GM23248 (cell line): ENCODE measurements around the gene OTOGL. TPM values are rescaled to one million over a fixed set of nuclear protein-coding genes. Genes with fewer than 3 reads are reported as not detected.

ENCODE experiments used
- DNase-seq: peaks from one replicate; pipeline ENCODE4 v3.0.0-alpha.2; 2015
- H2AFZ ChIP-seq: fragments of 200-600 bp; sonication (generic); 2 replicates; pipeline ENCODE4 v1.6.1; 2016; ENCODE audit warnings: antibody characterized with exemption
- H3F3A ChIP-seq: fragments of 200-600 bp; sonication (generic); 2 replicates; pipeline ENCODE4 v1.6.1; 2016; ENCODE audit warnings: mild to moderate bottlenecking, antibody characterized with exemption, mixed run types; ENCODE audit not compliant: insufficient read depth
- H3K27ac ChIP-seq: fragments of 200-600 bp; sonication (generic); 2 replicates; pipeline ENCODE4 v1.5.1; 2016; ENCODE audit warnings: mild to moderate bottlenecking
- H3K27me3 ChIP-seq: fragments of 200-600 bp; sonication (generic); replicated peaks from 2 replicates; pipeline ENCODE4 v1.6.1; 2016; ENCODE audit warnings: mild to moderate bottlenecking; ENCODE audit not compliant: insufficient read depth
- H3K36me3 ChIP-seq: fragments of 200-600 bp; sonication (generic); 2 replicates; pipeline ENCODE4 v1.6.1; 2016; ENCODE audit warnings: low read depth, mild to moderate bottlenecking
- H3K4me1 ChIP-seq: fragments of 200-600 bp; sonication (generic); 2 replicates; pipeline ENCODE4 v1.6.1; 2016; ENCODE audit warnings: mild to moderate bottlenecking; ENCODE audit not compliant: insufficient read depth
- H3K4me2 ChIP-seq: fragments of 200-600 bp; sonication (generic); one replicate; pipeline ENCODE4 v1.6.1; 2016; ENCODE audit warnings: mild to moderate bottlenecking; ENCODE audit not compliant: unreplicated experiment
- H3K4me3 ChIP-seq: fragments of 200-600 bp; sonication (generic); 2 replicates; pipeline ENCODE4 v1.5.1; 2016; ENCODE audit warnings: mild to moderate bottlenecking
- H3K79me2 ChIP-seq: fragments of 200-600 bp; sonication (generic); 2 replicates; pipeline ENCODE4 v1.6.1; 2016; ENCODE audit warnings: mild to moderate bottlenecking; ENCODE audit not compliant: insufficient read depth
- H3K9ac ChIP-seq: fragments of 200-600 bp; sonication (generic); 2 replicates; pipeline ENCODE4 v1.6.1; 2016; ENCODE audit warnings: mild to moderate bottlenecking
- H3K9me2 ChIP-seq: fragments of 200-600 bp; sonication (generic); 2 replicates; pipeline ENCODE4 v1.6.1; 2016; ENCODE audit warnings: mixed run types, mild to moderate bottlenecking, moderate library complexity; ENCODE audit not compliant: insufficient read depth
- H3K9me3 ChIP-seq: fragments of 200-600 bp; sonication (generic); one replicate; pipeline ENCODE4 v1.6.1; 2017; ENCODE audit warnings: low read depth
- H4K20me1 ChIP-seq: fragments of 200-600 bp; sonication (generic); 2 replicates; pipeline ENCODE4 v1.6.0; 2016; ENCODE audit not compliant: insufficient read depth
- EZH2 ChIP-seq: fragments of 200-600 bp; sonication (generic); IDR thresholded peaks from 2 replicates; pipeline ENCODE4 v1.6.1; 2018; ENCODE audit warnings: antibody characterized with exemption, mild to moderate bottlenecking; ENCODE audit not compliant: insufficient read depth, poor library complexity, severe bottlenecking
- EZH2phosphoT487 ChIP-seq: fragments of 200-600 bp; sonication (generic); IDR thresholded peaks from 2 replicates; pipeline ENCODE4 v1.6.1; 2018; ENCODE audit warnings: antibody characterized with exemption, moderate library complexity, mild to moderate bottlenecking, low read depth; ENCODE audit not compliant: insufficient read depth
- WGBS, 2 experiments: methylation state at CpG; one replicate each; pipeline ENCODE4 v1.1.6; 2015 to 2017; ENCODE audit warnings: low lambda C conversion rate in 2 of 2, low coverage in 1 of 2; ENCODE audit errors: missing lambda C conversion rate in 2 of 2; 5-methylcytosine and 5-hydroxymethylcytosine counted together
- in situ Hi-C: fragments of 300-500 bp; cut with MboI; formaldehyde crosslinking; loops from 2 replicates; pipeline ENCODE4 v1.15.0; 2020
- polyA plus RNA-seq: library from polyadenylated mRNA; unstranded; fragments of >200 nt; fragmentation: Nextera tagmentation; extraction: Ambion mirVana; gene quantifications from 2 replicates; pipeline ENCODE4 v1.2.1, GENCODE V29; 2016
- total RNA-seq: library from RNA; depleted of rRNA; stranded (reverse); fragments of >200 nt; shearing (Covaris generic); gene quantifications from 2 replicates; pipeline ENCODE4 v1.2.3, GENCODE V29; 2014

Gene OTOGL
- total and polyA plus RNA-seq, 2 experiments from 2014 or later, result under 0.01 to 0.09 TPM

- H3K36me3 ChIP-seq, result no peaks in the 10 kb centered on the region
- in situ Hi-C loops, result no loop called here
- H3K27ac ChIP-seq, result no peak overlapping the region
- 0 out of 2 replicates have a peak, but pooled peaks cover 3% of the 10 kb centered on the region for H3K4me1 ChIP-seq
- no peak for TF ChIP-seq EZH2phosphoT487
- no peak for TF ChIP-seq EZH2
- no peak for DNase-seq
- H4K20me1 ChIP-seq, result no peaks in the 10 kb centered on the region
- H2AFZ ChIP-seq, result no peak overlapping the region
- no peak overlapping the region for H3K4me3 ChIP-seq
- H3K9me2 ChIP-seq, result no peaks in the 10 kb centered on the region
- no peak overlapping the region for H3K9ac ChIP-seq
- no peaks in the 10 kb centered on the region for H3K9me3 ChIP-seq
- no peak overlapping the region for H3K4me2 ChIP-seq
- no peaks in the 10 kb centered on the region for H3K27me3 ChIP-seq
- no peaks in the 10 kb centered on the region for H3K79me2 ChIP-seq
- H3F3A ChIP-seq, result no peaks in the 10 kb centered on the region
Measured at GRCh38 chr12:80116735-80117134, 17.4 kb downstream of the OTOGL start.

- Histone ChIP-seq H3K79me2 (no peaks in the 10 kb centered on the region), H3K36me3 (no peaks in the 10 kb centered on the region), H3K9me2 (no peaks in the 10 kb centered on the region), H3K4me3 (no peak overlapping the region), H3K9ac (no peak overlapping the region), H3K9me3 (no peaks in the 10 kb centered on the region), H4K20me1 (no peaks in the 10 kb centered on the region), H2AFZ (peak overlapping the region; percentile 49; the same call in 1 of the 2 replicates), H3K27ac (no peak overlapping the region), H3K4me1 (0 out of 2 replicates have a peak, but pooled peaks cover 10% of the 10 kb centered on the region), H3K4me2 (no peak overlapping the region), H3K27me3 (no peaks in the 10 kb centered on the region), H3F3A (no peaks in the 10 kb centered on the region)
- in situ Hi-C loops, result no loop called here
- TF ChIP-seq EZH2phosphoT487, result no peak
- TF ChIP-seq EZH2, result no peak
- no peak for DNase-seq
- 15 to 18% methylated on average over 2 of the region's 2 CpGs for WGBS, 2 experiments
Measured at GRCh38 chr12:80118565-80119324, 19.4 kb downstream of the OTOGL start.

GRCh38 chr12:80120994-80121393 lies 21.7 kb downstream of the OTOGL start:
- TF ChIP-seq EZH2 (no peak), EZH2phosphoT487 (no peak)
- in situ Hi-C loops, result no loop called here
- Histone ChIP-seq H3K4me2 (no peak overlapping the region), H3K27me3 (no peaks in the 10 kb centered on the region), H2AFZ (no peak overlapping the region), H3K9ac (no peak overlapping the region), H3K36me3 (no peaks in the 10 kb centered on the region), H3K9me2 (no peaks in the 10 kb centered on the region), H3K9me3 (no peaks in the 10 kb centered on the region), H3K4me1 (0 out of 2 replicates have a peak, but pooled peaks cover 10% of the 10 kb centered on the region), H3K27ac (no peak overlapping the region), H3K4me3 (no peak overlapping the region), H3K79me2 (no peaks in the 10 kb centered on the region), H4K20me1 (no peaks in the 10 kb centered on the region), H3F3A (no peaks in the 10 kb centered on the region)
- no peak for DNase-seq
- WGBS, 2 experiments, result 75 to 76% methylated on average over 3 of the region's 3 CpGs

GRCh38 chr12:80121661-80122060 lies 22.3 kb downstream of the OTOGL start:
- 59 to 62% methylated on average over 3 of the region's 3 CpGs for WGBS, 2 experiments

More at GRCh38 chr12:80121661-80122060, 22.3 kb downstream of the OTOGL start:
- no peaks in the 10 kb centered on the region for H3F3A ChIP-seq
- in situ Hi-C loops, result no loop called here
- H3K36me3 ChIP-seq, result no peaks in the 10 kb centered on the region
- no peak overlapping the region for H3K9ac ChIP-seq
- DNase-seq, result peak; percentile 16
- H3K79me2 ChIP-seq, result no peaks in the 10 kb centered on the region
- H3K27ac ChIP-seq, result no peak overlapping the region
- TF ChIP-seq EZH2phosphoT487 (no peak), EZH2 (no peak)
- H3K9me2 ChIP-seq, result no peaks in the 10 kb centered on the region
- no peaks in the 10 kb centered on the region for H4K20me1 ChIP-seq
- H3K4me2 ChIP-seq, result no peak overlapping the region
- 0 out of 2 replicates have a peak overlapping the region, but pooled peaks have one; percentile 19 for H2AFZ ChIP-seq
- 0 out of 2 replicates have a peak, but pooled peaks cover 10% of the 10 kb centered on the region for H3K4me1 ChIP-seq
- no peak overlapping the region for H3K4me3 ChIP-seq
- H3K27me3 ChIP-seq, result no peaks in the 10 kb centered on the region
- no peaks in the 10 kb centered on the region for H3K9me3 ChIP-seq
